Kidney tubule cell (primary cell): Measurements from ENCODE around the gene MPZ.
"Not testable (repeated sequence)": the region's sequence is repeated elsewhere in the genome, so short reads cannot be mapped to it uniquely, and the experiment has no call there.

Experiments used
- DNase-seq: peaks from one replicate; pipeline ENCODE4 v3.0.0-alpha.2; 2018; ENCODE audit warnings: low spot score

The MPZ gene

GRCh38 chr1:161309868-161310267 lies at the start of gene MPZ:
Gene MPZ, minus strand, starts transcription at chr1:161309968. Its CDS starts 63 bp downstream, at chr1:161309905.
- DNase-seq: no peak

GRCh38 chr1:161359291-161359690 lies 49.5 kb upstream of the MPZ start:
- no peak for DNase-seq

GRCh38 chr1:161357073-161357472 lies 47.3 kb upstream of the MPZ start:
- no peak for DNase-seq

GRCh38 chr1:161351482-161351881 lies 41.7 kb upstream of the MPZ start:
- DNase-seq: no peak

GRCh38 chr1:161350671-161351070 lies 40.9 kb upstream of the MPZ start:
- no peak for DNase-seq

- DNase-seq: no peak
These were observed 33.1 kb upstream of the MPZ start for GRCh38 chr1:161342821-161343220.

- DNase-seq: no peak
These were observed 32.4 kb upstream of the MPZ start for GRCh38 chr1:161342177-161342576.

- no peak for DNase-seq
These were observed 26.0 kb upstream of the MPZ start for GRCh38 chr1:161335796-161336195.

GRCh38 chr1:161333166-161333565 lies 23.4 kb upstream of the MPZ start:
- DNase-seq: no peak

GRCh38 chr1:161330346-161330745 lies 20.6 kb upstream of the MPZ start:
- no peak for DNase-seq

GRCh38 chr1:161324020-161324419 lies 14.3 kb upstream of the MPZ start:
- no peak for DNase-seq

GRCh38 chr1:161315841-161316674 lies 6.3 kb upstream of the MPZ start:
- DNase-seq: not testable (repeated sequence)

- DNase-seq: peak; percentile 86
These were observed 4.6 kb upstream of the MPZ start, which contains the start of gene SDHC for GRCh38 chr1:161314201-161314981. Gene SDHC, plus strand, starts transcription at chr1:161314381. Its CDS starts 25 bp downstream, at chr1:161314406.

- no peak for DNase-seq
These were observed 3.9 kb upstream of the MPZ start for GRCh38 chr1:161313554-161314200.

- peak; percentile 86 for DNase-seq
These were observed 1.9 kb upstream of the MPZ start for GRCh38 chr1:161311595-161312181.

GRCh38 chr1:161307892-161308638 lies 1.7 kb downstream of the MPZ start:
- no peak for DNase-seq

- peak; percentile 26 for DNase-seq
These were observed 2.5 kb downstream of the MPZ start for GRCh38 chr1:161307230-161307768.

GRCh38 chr1:161305867-161306519 lies 3.8 kb downstream of the MPZ start:
- DNase-seq: peak; percentile 69

- DNase-seq: no peak
These were observed 4.6 kb downstream of the MPZ start for GRCh38 chr1:161304927-161305866.
